Daoy (cell line): Measurements from ENCODE around the gene C1orf146. TPM values are rescaled to one million over a fixed set of nuclear protein-coding genes. Genes with fewer than 3 reads are reported as not detected.
"Not testable (repeated sequence)": the region's sequence is repeated elsewhere in the genome, so short reads cannot be mapped to it uniquely, and the experiment has no call there.

Source experiments
- DNase-seq: peaks from one replicate; pipeline ENCODE4 v3.0.0-alpha.2; 2015; ENCODE audit warnings: low read depth
- total RNA-seq: library from RNA; depleted of rRNA; stranded (reverse); fragments of >200 nt; shearing (Covaris generic); gene quantifications from 2 replicates; pipeline ENCODE4 v1.2.3, GENCODE V29; 2014; rRNA removed

The C1orf146 gene, protein sequence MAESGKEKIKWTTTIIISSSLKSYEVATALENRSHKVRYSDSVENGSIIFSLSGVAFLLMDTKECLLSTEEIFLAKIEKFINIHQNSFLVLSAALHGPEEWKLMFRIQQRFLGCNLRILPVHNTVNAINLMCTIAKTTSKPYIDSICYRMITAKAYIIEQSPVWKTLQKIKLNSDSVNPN
- not detected in 2 replicates for total RNA-seq

DNA sequence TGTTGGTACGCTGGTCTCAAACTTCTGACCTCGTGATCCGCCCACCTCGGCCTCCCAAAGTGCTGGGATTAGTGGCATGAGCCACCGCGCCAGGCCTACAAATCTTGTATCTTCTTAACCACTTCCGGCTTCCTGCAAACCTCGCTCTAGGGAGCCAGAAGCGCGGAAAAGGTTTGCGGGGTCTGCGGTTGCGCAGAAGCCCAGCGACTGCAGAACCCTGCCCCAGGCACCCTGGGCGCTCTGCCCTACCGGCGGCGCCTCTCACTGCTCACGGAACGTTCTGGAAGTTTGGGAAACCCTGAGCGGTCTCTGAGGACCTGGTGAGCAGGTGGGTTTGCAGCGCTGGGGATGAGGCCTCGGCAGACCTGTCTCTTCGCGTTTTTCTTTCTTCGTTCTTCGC is at the start of gene C1orf146:
Gene C1orf146, plus strand, starts transcription at position 195 of the 400 bp plus-strand sequence. CDS start 13,506 bp downstream, outside the sequence.
- no peak for DNase-seq

DNA sequence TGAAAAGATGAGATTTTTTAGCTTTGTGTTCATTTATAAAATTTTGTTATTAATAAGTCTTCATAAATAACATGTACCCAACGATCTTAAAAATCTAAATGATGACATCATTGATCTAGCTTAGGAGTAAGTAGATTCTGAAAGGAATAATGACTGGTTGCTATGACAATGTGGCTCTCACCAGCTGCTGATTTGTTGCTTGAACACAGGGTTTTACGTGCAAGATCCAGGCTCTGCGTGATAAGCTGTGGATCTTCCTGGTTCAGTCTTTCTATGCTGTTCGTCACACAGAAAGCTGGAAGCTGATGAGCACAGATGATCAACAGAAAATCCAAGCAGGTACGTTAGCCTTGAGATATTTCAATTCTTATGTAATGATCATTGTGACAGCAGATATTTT is 49.1 kb upstream of the C1orf146 start:
- DNase-seq: no peak

DNA sequence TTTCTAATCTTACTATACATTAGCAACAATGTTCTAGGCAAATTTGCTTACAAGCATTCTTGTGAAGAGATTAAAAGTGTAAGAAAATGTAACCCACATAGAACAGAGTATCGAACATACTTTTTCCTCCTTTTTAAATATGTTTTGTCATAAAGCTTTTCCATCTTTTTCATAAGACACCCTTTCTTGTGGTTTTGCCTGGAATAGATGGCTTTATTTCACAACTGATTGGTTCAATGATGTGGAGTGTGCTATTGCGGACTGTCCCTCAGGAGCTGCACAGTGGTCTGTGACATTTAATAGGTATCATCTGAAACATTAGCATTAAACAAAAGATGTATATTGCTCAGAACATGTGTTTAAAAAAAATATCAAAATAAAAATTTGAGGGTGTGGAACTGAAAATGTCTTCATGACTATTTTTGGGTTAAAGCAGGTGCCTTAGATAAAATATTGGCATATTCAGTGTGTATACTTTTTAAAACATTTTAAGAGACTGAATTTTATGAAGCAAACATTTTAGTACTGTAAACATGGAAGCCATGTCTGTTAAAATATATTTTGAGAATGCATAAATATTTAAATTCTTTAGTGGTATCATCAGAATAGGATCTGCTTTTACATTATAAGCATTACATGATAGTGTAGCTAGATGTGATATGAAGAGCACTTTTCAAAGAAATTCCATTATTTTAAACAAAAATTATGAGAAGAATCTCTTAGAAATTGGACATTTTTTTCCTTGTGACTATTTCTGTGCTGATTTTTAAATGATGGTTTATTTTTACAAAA is 48.3 kb upstream of the C1orf146 start:
- no peak for DNase-seq

DNA sequence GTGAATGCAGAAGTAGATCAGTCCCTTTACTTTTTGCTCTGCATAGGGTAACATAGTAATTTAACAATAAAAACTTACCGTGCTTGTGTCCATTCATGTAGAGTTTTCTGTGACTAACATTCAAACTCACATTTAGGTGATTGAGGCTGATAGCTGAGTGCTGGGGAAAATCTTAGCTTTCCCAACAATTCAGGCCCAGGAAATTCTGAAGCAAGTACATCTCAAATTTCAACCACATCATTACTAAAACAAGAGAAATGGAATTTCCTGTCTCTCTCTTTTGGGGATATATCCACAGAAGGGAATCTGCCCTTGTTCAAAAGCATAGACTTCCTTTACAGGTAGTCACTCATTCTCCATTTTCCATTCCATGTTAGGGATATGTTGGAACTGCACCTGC is 33.1 kb upstream of the C1orf146 start:
- DNase-seq: peak; percentile 79

DNA sequence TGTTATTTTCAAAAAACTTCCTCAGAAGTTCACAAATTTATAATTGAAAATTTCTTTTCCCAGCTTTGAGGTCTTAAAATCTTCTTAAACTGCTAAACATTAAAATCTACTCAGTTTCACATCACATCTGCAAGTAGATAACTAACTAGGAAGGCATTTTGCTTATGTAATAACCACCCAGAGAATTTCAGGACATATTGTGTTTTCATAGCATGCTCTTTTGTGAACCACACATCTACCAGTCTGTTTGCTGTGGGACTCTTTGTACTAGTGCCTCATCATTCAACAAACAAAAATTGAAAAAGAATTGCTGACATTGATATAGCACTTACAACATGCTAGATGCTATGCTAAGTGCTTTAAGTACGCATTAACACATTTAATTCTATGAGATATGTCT is 31.6 kb upstream of the C1orf146 start:
- DNase-seq: no peak

DNA sequence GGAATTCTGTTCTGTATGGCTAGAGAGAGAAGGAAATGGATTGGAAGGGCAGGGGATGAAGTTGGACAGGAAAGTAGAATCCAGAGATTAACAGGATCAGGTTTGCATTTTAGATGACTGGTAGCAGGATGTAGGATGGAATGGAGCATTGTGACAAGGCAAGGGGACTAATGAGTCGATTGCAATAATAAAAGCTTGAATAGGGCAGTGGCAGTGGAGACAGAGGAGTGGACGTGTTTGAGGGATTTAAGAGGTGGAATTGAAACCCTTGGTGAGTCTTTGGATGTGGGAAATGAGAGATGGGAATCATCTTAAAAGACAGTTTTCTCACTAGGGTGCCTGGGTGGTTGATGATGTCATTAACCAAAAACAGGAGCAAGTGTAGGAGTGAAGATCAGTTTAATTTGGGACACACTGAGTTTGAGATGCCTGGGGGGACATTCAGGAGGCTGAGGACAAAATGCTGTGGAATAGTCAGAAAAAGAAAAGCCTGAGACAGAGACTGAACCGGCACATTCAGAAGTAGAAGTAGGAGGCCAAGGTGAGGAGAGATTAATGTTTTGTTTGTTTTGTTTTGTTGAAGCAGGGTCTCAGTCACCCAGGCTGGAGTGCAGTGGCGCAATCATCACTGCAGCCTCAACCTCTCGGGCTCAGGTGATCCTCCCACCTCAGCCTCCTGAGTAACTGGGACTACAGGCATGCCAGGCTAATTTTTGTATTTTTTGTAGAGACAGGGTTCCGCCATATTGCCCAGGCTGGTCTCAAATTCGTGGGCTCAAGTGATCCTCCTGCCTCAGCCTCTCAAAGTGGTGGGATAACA is 29.1 kb upstream of the C1orf146 start:
- peak; percentile 15 for DNase-seq

DNA sequence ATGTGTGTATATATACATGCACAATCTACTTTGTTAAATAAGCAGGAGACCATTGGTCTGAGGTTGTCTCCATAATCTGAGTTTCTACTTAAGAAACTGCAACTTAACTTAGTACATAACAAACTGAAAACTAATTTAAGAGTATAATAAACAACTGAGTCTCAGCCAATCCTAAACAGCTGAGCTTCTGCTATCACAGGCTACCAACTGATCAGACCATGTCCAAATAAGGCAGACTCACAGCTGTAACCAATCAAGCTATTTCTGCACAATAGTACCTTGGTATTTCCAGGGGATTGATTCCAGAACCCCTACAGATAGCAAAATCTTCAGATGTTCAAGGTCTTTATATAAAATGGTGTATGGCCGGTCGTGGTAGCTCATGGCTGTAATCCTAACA is 26.0 kb upstream of the C1orf146 start:
- no peak for DNase-seq

DNA sequence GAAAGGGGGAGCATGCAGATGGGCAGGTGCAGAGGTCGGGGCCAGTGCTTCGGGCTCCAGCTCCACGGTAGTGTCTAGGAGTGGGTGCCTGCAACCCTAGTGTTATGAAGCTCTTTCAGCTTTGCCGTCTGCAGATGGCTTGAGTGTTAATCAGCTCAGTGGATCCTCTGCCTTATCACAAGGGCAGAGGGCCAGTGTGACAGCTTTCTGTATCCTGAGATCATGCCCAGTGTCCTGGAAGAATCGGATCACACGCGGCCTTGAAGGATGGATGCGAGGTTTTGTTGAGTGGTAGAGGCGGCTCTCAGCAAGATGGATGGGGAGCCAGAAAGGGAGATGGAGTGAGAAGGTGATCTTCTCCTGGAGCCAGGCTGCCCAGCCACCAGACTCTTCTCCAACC is 25.5 kb upstream of the C1orf146 start:
- no peak for DNase-seq

DNA sequence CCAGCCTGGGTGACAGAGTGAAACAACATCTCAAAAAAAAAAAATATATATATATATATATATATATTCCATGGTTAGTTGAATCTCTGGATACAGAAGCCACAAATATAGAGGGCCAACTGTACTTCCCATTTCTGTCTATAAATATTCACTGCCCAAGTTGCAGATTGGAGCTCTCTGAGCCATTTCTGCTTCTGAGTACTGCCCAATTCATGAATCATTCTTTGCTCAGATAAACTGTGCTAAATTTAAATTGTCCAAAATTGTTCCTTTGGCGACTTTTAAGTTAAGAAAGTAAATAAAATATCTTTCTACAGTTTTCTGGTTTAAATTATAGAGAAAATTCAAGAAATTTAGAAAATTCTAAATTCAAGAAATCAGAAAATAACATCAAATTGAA is 23.2 kb upstream of the C1orf146 start:
- DNase-seq: no peak

DNA sequence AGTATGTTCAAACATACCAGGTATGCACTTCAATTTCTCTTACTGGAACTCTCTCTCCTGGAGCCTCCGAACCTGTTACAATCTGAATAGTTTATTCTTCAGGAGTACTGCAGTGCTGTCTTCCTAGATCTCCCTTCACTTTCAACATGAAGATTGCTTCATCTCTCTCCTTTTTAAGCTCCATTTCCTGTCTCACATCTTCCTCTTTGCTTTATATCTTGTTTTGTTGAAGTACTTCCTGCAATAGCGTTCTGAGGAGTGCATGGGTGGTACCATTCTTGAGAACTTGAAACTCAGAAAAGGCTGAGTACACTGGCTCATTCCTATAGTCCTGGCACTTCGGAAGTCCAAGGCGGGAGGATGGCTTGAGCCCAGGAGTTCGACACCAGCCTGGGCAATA is 15.7 kb upstream of the C1orf146 start:
- no peak for DNase-seq

DNA sequence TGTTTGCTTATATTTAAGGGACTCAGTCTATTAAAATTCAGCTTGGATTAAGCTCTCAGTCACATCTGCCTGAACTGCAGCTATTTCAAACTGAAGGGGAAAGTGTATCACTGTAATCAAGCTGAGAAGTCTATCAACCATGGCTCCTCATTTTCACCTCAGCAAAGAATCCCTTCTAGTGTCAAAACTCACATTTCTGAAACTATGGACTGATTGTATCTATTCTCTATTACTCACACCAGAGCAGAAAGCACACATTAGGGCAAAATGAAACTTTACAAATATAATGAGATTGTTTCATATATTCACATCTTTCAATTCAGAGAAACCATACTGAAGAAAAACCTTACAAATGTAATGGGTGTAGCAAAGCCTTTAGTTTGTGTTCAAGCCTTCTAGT is 14.6 kb upstream of the C1orf146 start:
- no peak for DNase-seq

DNA sequence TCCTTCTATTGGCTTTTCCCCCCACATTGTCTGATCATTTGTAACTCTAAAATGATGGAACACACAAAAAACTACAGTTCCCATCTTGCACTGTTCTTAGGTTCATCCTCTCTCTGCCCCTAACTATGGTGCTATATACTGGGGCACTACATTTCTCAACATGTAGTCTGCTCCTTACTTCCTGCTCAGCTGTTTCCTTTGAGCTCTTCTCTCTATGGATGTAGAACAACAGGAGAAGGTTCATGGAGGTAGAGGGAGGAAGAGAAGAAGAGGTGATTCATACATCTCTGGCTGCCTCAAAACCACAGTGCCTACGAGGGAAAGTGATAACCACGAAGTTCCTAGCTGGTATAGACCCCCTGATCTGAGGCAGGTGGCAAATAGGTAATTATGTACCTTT is 7.0 kb upstream of the C1orf146 start:
- peak; percentile 24 for DNase-seq

DNA sequence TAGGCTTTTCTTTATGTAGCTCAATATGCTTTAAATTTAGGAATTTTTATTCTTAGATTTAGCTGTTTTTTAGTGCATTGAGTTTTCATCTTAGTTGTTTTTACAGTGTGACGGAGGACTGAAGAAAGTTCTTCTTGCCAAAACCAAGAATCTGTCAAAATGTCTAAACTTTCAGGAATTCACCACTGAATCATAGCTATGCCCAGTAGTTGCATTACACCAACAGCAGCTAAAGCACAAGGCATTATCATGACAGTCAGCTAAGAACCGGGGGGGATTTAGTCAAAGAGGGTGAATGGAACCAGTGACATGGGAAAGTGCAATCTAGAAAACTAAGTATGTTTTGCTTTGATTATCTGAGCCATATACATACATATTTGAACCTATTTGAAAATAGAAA is 6.5 kb upstream of the C1orf146 start:
- DNase-seq: no peak

DNA sequence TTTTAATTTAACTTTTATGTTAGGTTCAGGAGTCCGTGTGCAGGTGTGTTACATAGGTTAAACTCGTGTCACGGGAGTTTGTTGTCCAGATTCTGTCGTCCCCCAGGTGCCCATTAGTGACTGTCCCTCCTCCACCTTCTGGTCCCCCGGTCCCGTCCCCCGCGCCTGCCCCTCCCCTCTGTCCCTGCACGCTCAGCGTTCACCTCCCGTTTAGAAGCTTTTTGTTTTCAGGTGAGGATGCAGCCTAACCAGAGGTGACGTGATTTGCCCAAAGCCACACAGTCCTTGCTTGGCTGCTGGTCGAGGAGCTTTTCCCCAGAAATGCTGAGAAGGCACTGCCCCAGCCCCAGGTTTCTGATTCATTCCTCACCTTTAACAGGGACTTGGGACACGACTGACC is 844 bp downstream of the C1orf146 start:
- no peak for DNase-seq

DNA sequence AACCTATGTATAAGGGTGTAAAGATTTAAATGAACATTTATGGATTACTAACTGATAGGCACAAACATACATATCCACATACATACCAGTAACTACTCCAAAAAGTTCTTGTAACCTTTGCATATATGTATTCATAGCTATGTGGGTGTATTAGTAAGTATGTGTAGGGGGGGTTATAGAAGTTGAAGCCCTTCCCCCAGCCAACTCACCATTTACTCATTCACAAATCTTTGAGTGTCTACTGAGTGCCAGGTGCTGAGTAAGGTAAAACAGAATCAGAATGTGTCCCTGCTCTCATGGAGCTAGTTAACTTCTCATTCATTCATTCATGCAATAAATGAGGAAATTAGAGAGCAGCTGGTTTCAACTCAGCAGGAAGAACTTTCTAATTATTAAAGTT is 1.3 kb downstream of the C1orf146 start:
- DNase-seq: no peak

DNA sequence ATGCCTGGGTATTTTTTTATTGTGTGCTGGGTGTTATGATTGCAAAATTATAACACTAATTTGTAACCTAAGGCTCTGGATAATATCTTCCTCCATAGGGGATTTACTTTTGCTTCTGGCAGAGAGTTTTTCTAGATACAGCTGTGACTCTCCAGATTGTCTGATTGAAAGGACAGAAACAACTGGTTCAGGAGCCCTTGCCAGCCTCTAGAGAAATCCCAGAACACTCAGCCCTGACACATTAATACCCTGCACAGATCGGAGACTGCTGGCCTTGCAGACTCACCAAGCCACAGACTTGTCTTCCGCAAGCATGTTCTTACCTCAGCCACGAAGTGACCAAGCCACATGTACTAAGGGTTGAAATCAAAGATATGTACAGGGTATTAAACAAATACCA is 10.7 kb downstream of the C1orf146 start:
- DNase-seq: no peak

DNA sequence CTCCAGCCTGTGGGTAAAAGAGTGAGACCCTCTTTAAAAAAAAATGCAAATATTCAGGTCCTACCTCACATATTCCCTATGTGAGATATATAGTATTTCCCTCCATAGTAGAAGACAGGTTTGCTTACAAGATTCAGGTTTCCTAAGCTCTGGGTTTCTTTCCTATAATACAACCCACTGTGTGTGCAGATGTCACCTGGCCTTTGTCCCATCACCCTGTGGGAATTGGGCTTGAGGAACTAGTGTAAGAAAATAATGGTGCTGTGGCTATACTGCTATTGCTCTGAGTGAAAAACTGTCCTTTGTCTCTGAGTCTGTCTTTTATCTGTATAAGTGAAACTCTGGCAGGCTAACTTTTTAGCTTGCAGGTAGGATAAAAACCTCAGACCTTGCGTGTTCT is 13.0 kb downstream of the C1orf146 start:
- DNase-seq: no peak

DNA sequence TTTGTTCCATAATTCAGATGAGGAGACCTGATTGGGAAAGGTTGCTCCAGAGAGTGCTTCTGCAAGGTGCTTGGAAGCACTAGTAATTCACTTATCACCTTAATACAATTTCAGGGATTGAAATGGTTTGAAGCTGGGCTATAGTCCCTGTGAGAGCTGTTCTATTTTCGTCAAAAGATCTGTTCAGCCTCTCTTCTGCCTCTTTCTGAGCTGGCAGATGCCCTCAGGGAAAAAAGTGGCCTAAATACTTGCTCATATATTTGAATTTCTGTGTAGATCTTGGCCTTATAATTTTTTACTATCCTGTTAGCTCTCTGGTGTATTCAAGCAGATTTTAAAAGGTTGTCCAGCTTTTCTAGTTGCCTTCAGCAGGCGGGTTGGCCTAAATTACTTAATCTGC is 22.3 kb downstream of the C1orf146 start:
- DNase-seq: no peak

DNA sequence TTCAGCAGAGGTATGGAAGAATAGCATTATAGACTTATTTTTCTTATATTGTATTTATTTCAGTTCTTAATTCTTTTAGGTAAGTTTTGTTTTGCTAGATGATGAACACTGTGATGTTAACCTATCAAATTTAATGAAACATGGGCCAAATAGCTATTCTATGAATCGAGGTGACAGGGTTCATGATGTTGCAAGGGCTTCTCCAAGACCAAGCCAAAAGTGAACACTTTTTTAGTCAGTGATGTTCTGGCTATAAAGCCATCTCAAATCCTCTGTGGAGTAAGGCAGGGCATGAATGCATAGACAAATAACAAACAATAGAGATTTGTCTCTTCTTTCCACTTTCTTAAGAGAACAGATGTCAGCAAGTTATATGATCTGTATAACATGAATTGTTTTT is 26.7 kb downstream of the C1orf146 start:
- no peak for DNase-seq

DNA sequence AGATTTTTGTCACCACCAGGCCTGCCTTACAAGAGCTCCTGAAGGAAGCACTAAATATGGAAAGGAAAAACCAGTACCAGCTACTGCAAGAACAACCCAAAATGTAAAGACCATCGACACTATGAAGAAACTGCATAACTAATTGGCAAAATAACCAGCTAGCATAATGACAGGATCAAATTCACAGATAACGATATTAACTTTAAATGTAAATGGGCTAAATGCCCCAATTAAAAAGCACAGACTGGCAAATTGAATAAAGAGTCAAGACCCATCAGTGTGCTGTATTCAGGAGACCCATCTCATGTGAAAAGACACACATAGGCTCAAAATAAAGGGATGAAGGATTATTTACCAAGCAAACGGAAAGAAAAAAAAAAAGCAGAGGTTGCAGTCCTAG is 37.0 kb downstream of the C1orf146 start:
- DNase-seq: not testable (repeated sequence)

DNA sequence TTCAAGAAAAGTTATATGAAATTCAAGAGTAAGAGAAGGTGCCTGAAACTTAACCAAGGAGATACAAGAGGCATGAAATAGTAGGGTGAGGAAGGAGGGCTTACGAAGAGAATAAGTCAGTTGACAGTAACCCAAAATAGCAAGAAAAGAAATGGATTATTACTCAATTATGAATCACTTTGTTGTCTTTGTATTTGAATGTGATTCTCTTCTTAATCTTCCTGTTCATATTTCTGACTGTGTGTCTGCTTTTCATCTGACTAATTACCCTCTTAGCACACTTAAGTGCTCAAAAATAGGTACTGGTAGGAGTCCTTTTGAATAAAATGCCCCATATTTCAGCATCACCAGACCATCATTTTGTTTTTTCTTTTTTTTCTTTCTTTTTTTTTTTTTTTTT is 41.6 kb downstream of the C1orf146 start:
- no peak for DNase-seq

DNA sequence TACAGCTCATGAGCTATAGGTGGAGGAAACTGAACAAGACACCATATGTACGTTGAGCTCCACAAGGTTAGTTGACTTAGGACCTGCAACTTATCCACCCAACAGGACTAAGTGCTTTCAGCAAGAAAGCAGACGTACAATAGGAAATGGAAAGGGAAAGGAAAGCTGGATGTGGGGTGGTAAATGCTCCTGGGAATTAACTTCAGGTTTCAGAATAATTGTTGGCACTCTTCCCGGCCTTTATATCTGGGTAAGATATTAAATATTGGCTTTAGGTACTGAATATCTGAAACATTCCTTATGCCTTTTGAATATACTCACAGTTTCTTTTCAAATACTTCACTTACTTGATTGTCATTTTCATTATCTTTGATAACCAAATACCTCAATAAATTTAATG is 44.8 kb downstream of the C1orf146 start:
- no peak for DNase-seq

DNA sequence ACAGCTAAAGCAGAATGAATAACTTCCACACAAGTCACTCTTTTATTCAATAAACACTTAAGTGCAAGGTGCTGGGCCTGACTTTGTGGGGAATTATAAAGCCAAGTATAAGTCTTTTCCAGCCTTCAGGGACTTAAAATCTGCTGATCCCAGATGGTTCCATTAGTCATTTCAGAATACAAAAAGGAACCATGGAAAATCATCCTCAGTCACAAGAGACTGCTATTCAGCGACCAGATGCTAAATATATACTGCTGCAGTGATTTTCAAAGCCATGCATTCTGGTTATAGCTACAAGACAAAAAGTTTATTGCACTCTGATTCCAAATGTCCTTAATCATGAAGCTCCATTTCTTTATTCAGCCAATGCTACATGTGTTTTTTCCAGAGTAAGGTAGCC is 55.3 kb downstream of the C1orf146 start:
- DNase-seq: no peak
